IMR-90 (cell line): ENCODE measurements around the gene CHPF. TPM values are rescaled to one million over a fixed set of nuclear protein-coding genes. Genes with fewer than 3 reads are reported as not detected.

Experiments
- ATAC-seq: fragments of 200-7000 bp; cut with Tn5 transposase; 2 replicates; pipeline ENCODE4 v1.9.1; 2020; ENCODE audit warnings: low read depth, mild to moderate bottlenecking, moderate library complexity
- BruUV-seq: library from RNA; stranded (reverse); fragments of 400-500 nt; replicated peaks from 2 replicates; lab custom pipeline; 2021; lab: Mats Ljungman, UMichigan
- CTCF ChIA-PET: fragments of 300-600 bp; formaldehyde crosslinking; extraction: SDS; loops from one replicate; lab custom pipeline; 2021; ENCODE audit warnings: antibody characterized with exemption; lab: Yijun Ruan, JAX
- POLR2A ChIA-PET: fragments of 300-600 bp; sonication (Branson Sonifier 250); formaldehyde crosslinking; loops from one replicate; lab custom pipeline; 2022; ENCODE audit warnings: antibody characterized with exemption; ENCODE audit not compliant: unreplicated experiment; lab: Charles Lee
- DNase-seq: peaks from one replicate; pipeline ENCODE4 v3.0.0; 2013
- H2AFZ ChIP-seq: replicated peaks from 2 replicates; pipeline ENCODE3; 2013; ENCODE audit warnings: low read length, mild to moderate bottlenecking; ENCODE audit not compliant: poor library complexity
- H2AK5ac ChIP-seq: 2 replicates; pipeline ENCODE4 v1.6.1; 2013; ENCODE audit warnings: low read depth, low read length, inconsistent platforms
- H2AK9ac ChIP-seq: replicated peaks from 2 replicates; pipeline ENCODE3; 2013; ENCODE audit warnings: mild to moderate bottlenecking, low read depth, low read length, moderate library complexity; ENCODE audit not compliant: poor library complexity
- H2BK120ac ChIP-seq: 2 replicates; pipeline ENCODE4 v1.6.1; 2013; ENCODE audit warnings: low read depth, low read length, inconsistent platforms
- H2BK15ac ChIP-seq: 3 replicates; pipeline ENCODE4 v1.6.1; 2013; ENCODE audit warnings: low read depth, low read length, inconsistent platforms
- H2BK20ac ChIP-seq: 2 replicates; pipeline ENCODE4 v1.6.1; 2013; ENCODE audit warnings: low read depth, mild to moderate bottlenecking, inconsistent platforms, low read length, moderate library complexity
- H2BK5ac ChIP-seq: 2 replicates; pipeline ENCODE4 v1.6.1; 2013; ENCODE audit warnings: mild to moderate bottlenecking, low read depth, low read length, inconsistent platforms; ENCODE audit not compliant: poor library complexity, severe bottlenecking
- H3K14ac ChIP-seq: replicated peaks from 2 replicates; pipeline ENCODE4 v1.6.1; 2013; ENCODE audit warnings: low read depth, low read length, inconsistent platforms
- H3K18ac ChIP-seq: 2 replicates; pipeline ENCODE4 v1.6.1; 2013; ENCODE audit warnings: low read depth, low read length, control low read depth
- H3K23ac ChIP-seq: 2 replicates; pipeline ENCODE4 v1.6.1; 2013; ENCODE audit warnings: low read depth, low read length, inconsistent platforms
- H3K27ac ChIP-seq: 2 replicates; pipeline ENCODE4 v1.5.1; 2013; ENCODE audit warnings: mild to moderate bottlenecking, control low read depth, low read length; ENCODE audit not compliant: insufficient read depth
- H3K27me3 ChIP-seq: 2 replicates; pipeline ENCODE4 v1.6.1; 2013; ENCODE audit warnings: low read length; ENCODE audit not compliant: control insufficient read depth, insufficient read depth
- H3K36me3 ChIP-seq: 2 replicates; pipeline ENCODE4 v1.6.1; 2013; ENCODE audit warnings: low read length, mixed read lengths; ENCODE audit not compliant: control insufficient read depth, insufficient read depth
- H3K4ac ChIP-seq: 2 replicates; pipeline ENCODE4 v1.6.1; 2013; ENCODE audit warnings: low read depth, low read length, inconsistent platforms
- H3K4me1 ChIP-seq: 2 replicates; pipeline ENCODE4 v1.6.1; 2013; ENCODE audit warnings: low read length, mixed read lengths; ENCODE audit not compliant: control insufficient read depth, insufficient read depth
- H3K4me2 ChIP-seq: 2 replicates; pipeline ENCODE4 v1.6.1; 2013; ENCODE audit warnings: low read depth, mild to moderate bottlenecking, control low read depth, low read length, moderate library complexity
- H3K4me3 ChIP-seq: 2 replicates; pipeline ENCODE4 v1.5.1; 2013; ENCODE audit warnings: low read depth, mild to moderate bottlenecking, control low read depth, low read length, moderate library complexity; ENCODE audit not compliant: insufficient read depth
- H3K56ac ChIP-seq: 2 replicates; pipeline ENCODE4 v1.6.1; 2013; ENCODE audit warnings: low read length, inconsistent platforms; ENCODE audit not compliant: insufficient read depth; ENCODE audit errors: extremely low read depth
- H3K79me1 ChIP-seq, 2 experiments: 2 replicates each; pipeline ENCODE4 v1.6.1; 2013; ENCODE audit warnings: low read length in 2 of 2, inconsistent platforms in 1 of 2, low read depth in 1 of 2
- H3K9ac ChIP-seq: 2 replicates; pipeline ENCODE4 v1.6.1; 2013; ENCODE audit warnings: low read depth, low read length, control low read depth
- H3K9me1 ChIP-seq: 2 replicates; pipeline ENCODE4 v1.6.1; 2013; ENCODE audit warnings: low read length, inconsistent platforms; ENCODE audit not compliant: insufficient read depth
- H3K9me3 ChIP-seq: 2 replicates; pipeline ENCODE4 v1.6.1; 2013; ENCODE audit warnings: low read length; ENCODE audit not compliant: control insufficient read depth, insufficient read depth
- H4K20me1 ChIP-seq: 2 replicates; pipeline ENCODE4 v1.6.1; 2013; ENCODE audit warnings: low read length, inconsistent platforms; ENCODE audit not compliant: insufficient read depth
- H4K5ac ChIP-seq: 2 replicates; pipeline ENCODE4 v1.6.1; 2013; ENCODE audit warnings: mild to moderate bottlenecking, low read depth, low read length, control low read depth
- H4K8ac ChIP-seq, 2 experiments: 2 replicates each; pipeline ENCODE4 v1.6.1; 2013; ENCODE audit warnings: low read depth in 2 of 2, low read length in 2 of 2, control low read depth in 1 of 2, inconsistent platforms in 1 of 2
- H4K91ac ChIP-seq: 2 replicates; pipeline ENCODE4 v1.6.1; 2013; ENCODE audit warnings: low read depth, low read length, inconsistent platforms; ENCODE audit not compliant: insufficient read depth
- CEBPB ChIP-seq: IDR thresholded peaks from 2 replicates; pipeline ENCODE4 v1.6.1; 2012; ENCODE audit warnings: low read depth, low read length, improper control_type of control experiment
- FOS ChIP-seq: fragments of 150-350 bp; IDR thresholded peaks from 2 replicates; pipeline ENCODE4 v1.6.1; 2016; ENCODE audit warnings: low read depth, low read length
- RAD21 ChIP-seq: IDR thresholded peaks from 2 replicates; pipeline ENCODE4 v1.6.1; 2012; ENCODE audit warnings: low read length, improper control_type of control experiment
- WGBS, 2 experiments: methylation state at CpG; one replicate each; pipeline versions ENCODE4 v1.1.5 to v1.1.7; 2013; ENCODE audit warnings: missing lambda C conversion rate in 2 of 2; ENCODE audit not compliant: insufficient read length in 1 of 2; ENCODE audit errors: extremely low coverage in 2 of 2; 5-methylcytosine and 5-hydroxymethylcytosine counted together
- dilution Hi-C: fragments of 300-500 bp; cut with HindIII; formaldehyde crosslinking; loops from one replicate; pipeline ENCODE4 v1.14.3; 2018; ENCODE audit warnings: low sequenced_read_pairs; ENCODE audit not compliant: unreplicated experiment
- in situ Hi-C: fragments of 300-500 bp; cut with MboI; formaldehyde crosslinking; loops from 3 replicates; pipeline ENCODE4 v1.14.3; 2019; ENCODE audit warnings: low sequenced_read_pairs, inconsistent platforms, mixed read lengths
- intact Hi-C: fragments of 100-400 bp; cut with micrococcal nuclease; formaldehyde crosslinking; loops from 2 replicates; pipeline ENCODE4 v1.10.0; 2022
- polyA plus RNA-seq, 3 experiments: library from polyadenylated mRNA; depleted of rRNA; stranded (reverse); fragments of >200 nt; gene quantifications; 2 replicates each; pipeline ENCODE4 v1.2.3, GENCODE V29; 2012; ENCODE audit warnings: low replicate concordance in 1 of 3
- total RNA-seq: library from RNA; depleted of rRNA; stranded (reverse); fragments of >200 nt; gene quantifications from 2 replicates; pipeline ENCODE4 v1.2.3, GENCODE V29; 2012
- TF ChIP-seq, protein P1 (sequence below): fragments of 150-350 bp; IDR thresholded peaks from 2 replicates; pipeline ENCODE4 v1.6.1; 2016; ENCODE audit warnings: low read depth, mild to moderate bottlenecking, low read length, moderate library complexity, borderline replicate concordance

CHPF gene
- total and polyA plus RNA-seq, 2 of the 4 experiments (the other 2 are of a cell fraction) = 24.0 to 115 TPM

DNA sequence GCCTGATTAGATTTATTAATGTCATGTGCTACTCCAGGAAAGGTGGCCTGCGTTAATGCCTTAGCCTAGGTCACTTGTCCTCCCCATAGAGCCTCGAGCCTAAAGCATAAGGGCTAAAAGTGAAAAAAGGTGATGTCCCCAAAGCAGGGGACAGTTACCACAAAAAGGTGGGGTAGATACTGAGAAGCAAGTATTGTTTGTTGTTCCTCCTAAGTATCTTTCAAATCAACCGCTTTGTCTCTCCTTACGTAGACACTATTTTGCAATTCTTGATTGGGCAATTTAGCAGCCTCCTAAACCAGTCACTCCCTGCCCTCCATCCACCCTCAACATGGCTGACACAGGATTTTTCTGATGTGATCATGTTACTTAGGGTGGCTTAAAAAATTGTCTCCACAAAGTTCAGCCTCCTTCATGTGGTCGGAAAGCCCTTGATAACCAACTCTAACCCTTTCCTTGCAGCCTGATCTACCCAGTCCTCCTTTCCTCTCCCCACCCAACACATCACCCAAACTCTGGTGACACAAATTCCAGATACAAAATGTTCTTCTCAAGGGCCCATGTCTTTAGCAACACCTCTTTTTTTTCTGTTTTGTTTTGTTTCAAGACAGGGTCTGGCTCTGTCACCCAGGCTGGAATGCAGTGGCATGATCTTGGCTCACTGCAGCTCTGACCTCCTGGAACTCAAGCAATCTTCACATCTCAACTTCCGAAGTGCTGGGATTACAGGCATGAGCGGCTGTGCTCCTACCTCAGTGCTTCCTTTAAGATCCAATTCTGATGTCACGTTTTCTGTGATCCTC is 35.4 kb upstream of the CHPF start:
- H3K27ac ChIP-seq = no peak overlapping the region

More for the DNA sequence above, 35.4 kb upstream of the CHPF start:
- no peak overlapping the region for H2BK120ac ChIP-seq
- in situ Hi-C loops = no loop called here
- ChIA-PET CTCF (no interaction called here), POLR2A (no interaction called here)
- BruUV-seq = no TSS peak
- H4K8ac ChIP-seq = peak overlapping the region; percentile 11 to 60; a peak in 2 of 4 replicates
- intact Hi-C loops = no loop called here
- H2AFZ ChIP-seq = peak overlapping the region; percentile 48
- no peak overlapping the region for H3K18ac ChIP-seq
- H3K14ac ChIP-seq = no peak overlapping the region
- peak overlapping the region; percentile 29; the same call in 1 of the 2 replicates for H3K4ac ChIP-seq
- H2BK20ac ChIP-seq = no peak overlapping the region
- WGBS, 2 experiments = 22% methylated on average over 3 of the region's 8 CpGs; no CpG with 5 or more reads in 1 of the 2 experiments
- TF ChIP-seq, protein P1, sequence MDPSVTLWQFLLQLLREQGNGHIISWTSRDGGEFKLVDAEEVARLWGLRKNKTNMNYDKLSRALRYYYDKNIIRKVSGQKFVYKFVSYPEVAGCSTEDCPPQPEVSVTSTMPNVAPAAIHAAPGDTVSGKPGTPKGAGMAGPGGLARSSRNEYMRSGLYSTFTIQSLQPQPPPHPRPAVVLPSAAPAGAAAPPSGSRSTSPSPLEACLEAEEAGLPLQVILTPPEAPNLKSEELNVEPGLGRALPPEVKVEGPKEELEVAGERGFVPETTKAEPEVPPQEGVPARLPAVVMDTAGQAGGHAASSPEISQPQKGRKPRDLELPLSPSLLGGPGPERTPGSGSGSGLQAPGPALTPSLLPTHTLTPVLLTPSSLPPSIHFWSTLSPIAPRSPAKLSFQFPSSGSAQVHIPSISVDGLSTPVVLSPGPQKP = no peak
- TF ChIP-seq FOS (no peak), RAD21 (no peak), CEBPB (peak; percentile 78)
- no peak overlapping the region for H3K23ac ChIP-seq
- peak; percentile 36 for DNase-seq
- H2AK9ac ChIP-seq = no peak overlapping the region
- H3K4me1 ChIP-seq = peaks cover 7% of the 10 kb centered on the region
- H3K9ac ChIP-seq = no peak overlapping the region
- no peaks in the 10 kb centered on the region; the same call in 1 of the 2 replicates for H3K9me1 ChIP-seq
- no peaks in the 10 kb centered on the region for H3K36me3 ChIP-seq
- dilution Hi-C loops = no loop called here
- H3K9me3 ChIP-seq = no peaks in the 10 kb centered on the region
- no peak overlapping the region for H2BK15ac ChIP-seq
- H2BK5ac ChIP-seq = no peak overlapping the region
- peak; percentile 50; the same call in 1 of the 2 replicates for ATAC-seq
- no peak overlapping the region for H3K56ac ChIP-seq
- no peak overlapping the region for H3K4me3 ChIP-seq
- peak overlapping the region; percentile 72; the same call in 1 of the 2 replicates for H4K5ac ChIP-seq
- no peak overlapping the region for H4K91ac ChIP-seq
- H3K27me3 ChIP-seq = peaks cover 16% of the 10 kb centered on the region
- no peak overlapping the region for H2AK5ac ChIP-seq
- no peaks in the 10 kb centered on the region for H4K20me1 ChIP-seq
- no peak overlapping the region for H3K4me2 ChIP-seq
- no peaks in the 10 kb centered on the region for H3K79me1 ChIP-seq
